DOHH2 (cell line): ENCODE results near the gene PDLIM1.

Experiments
- EZH2phosphoT487 ChIP-seq: fragments of 200-600 bp; sonication (generic); IDR thresholded peaks from 2 replicates; pipeline ENCODE4 v1.6.1; 2017; ENCODE audit warnings: borderline replicate concordance, mild to moderate bottlenecking, antibody characterized with exemption, low read length, moderate library complexity, mixed read lengths
- TF ChIP-seq, protein P1 (sequence below): fragments of 200-600 bp; sonication (generic); IDR thresholded peaks from one replicate; pipeline ENCODE4 v1.5.1; 2014; ENCODE audit warnings: antibody characterized with exemption, mild to moderate bottlenecking, low read depth, low read length; ENCODE audit not compliant: poor library complexity, severe bottlenecking

DNA sequence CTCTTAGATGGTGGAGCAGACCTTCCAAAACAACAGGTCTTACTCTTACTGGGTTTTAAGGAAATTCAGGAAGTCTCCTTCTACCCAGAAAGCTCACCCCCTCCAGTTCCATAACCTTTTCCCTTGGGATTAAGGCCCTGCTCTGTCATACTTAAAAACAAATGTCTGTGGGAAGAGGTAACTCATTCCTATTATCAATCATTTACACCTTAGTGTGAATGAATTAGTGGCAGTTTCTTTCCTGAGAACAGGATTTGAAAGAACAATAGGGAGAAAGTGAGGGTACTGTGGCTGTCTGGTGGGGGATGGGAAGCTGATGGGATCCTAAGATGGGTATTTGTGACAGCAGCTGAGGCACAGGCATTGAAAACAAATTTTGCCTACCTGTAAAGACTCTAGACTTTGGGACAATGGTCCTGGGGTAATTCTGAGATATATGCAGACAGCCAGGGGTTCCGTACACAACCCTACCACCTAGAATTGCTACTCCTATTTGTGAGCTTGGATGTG lies 22.2 kb upstream of the PDLIM1 start:
- TF ChIP-seq, protein P1, sequence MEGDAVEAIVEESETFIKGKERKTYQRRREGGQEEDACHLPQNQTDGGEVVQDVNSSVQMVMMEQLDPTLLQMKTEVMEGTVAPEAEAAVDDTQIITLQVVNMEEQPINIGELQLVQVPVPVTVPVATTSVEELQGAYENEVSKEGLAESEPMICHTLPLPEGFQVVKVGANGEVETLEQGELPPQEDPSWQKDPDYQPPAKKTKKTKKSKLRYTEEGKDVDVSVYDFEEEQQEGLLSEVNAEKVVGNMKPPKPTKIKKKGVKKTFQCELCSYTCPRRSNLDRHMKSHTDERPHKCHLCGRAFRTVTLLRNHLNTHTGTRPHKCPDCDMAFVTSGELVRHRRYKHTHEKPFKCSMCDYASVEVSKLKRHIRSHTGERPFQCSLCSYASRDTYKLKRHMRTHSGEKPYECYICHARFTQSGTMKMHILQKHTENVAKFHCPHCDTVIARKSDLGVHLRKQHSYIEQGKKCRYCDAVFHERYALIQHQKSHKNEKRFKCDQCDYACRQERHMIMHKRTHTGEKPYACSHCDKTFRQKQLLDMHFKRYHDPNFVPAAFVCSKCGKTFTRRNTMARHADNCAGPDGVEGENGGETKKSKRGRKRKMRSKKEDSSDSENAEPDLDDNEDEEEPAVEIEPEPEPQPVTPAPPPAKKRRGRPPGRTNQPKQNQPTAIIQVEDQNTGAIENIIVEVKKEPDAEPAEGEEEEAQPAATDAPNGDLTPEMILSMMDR = no peak
- no peak for TF ChIP-seq EZH2phosphoT487
